ENCODE measurements around the gene XKRX. TPM values are rescaled to one million over a fixed set of nuclear protein-coding genes. Genes with fewer than 3 reads are reported as not detected.

XKRX gene
- total RNA-seq, 1 donor from 2014 or later: not detected

GRCh38 chrX:100926453-100926852 lies 2.3 kb downstream of the XKRX start:
- H3K27me3 ChIP-seq (ENCODE audit: low read depth): no peaks in the 10 kb centered on the region
- H3K4me3 ChIP-seq: no peak overlapping the region
- no peak for TF ChIP-seq CTCF (IDR thresholded peaks at IDR 0.05; ENCODE audit: borderline replicate concordance)
- intact Hi-C loops (cut with micrococcal nuclease): no loop called here
- no peak overlapping the region for H3K27ac ChIP-seq (replicated peaks)
- H3K36me3 ChIP-seq: no peaks in the 10 kb centered on the region
- H3K4me1 ChIP-seq: no peaks in the 10 kb centered on the region
- DNase-seq: no peak
- no peaks in the 10 kb centered on the region for H3K9me3 ChIP-seq (replicated peaks)

- no peaks in the 10 kb centered on the region for H3K4me1 ChIP-seq
- DNase-seq: no peak
- no peaks in the 10 kb centered on the region for H3K36me3 ChIP-seq
- H3K27me3 ChIP-seq (ENCODE audit: low read depth): no peaks in the 10 kb centered on the region
- intact Hi-C loops (cut with micrococcal nuclease): no loop called here
- H3K4me3 ChIP-seq: no peak overlapping the region
- H3K9me3 ChIP-seq (replicated peaks): no peaks in the 10 kb centered on the region
- H3K27ac ChIP-seq (replicated peaks): no peak overlapping the region
- no peak for TF ChIP-seq CTCF (IDR thresholded peaks at IDR 0.05; ENCODE audit: borderline replicate concordance)
Measured at GRCh38 chrX:100924375-100924774, 4.3 kb downstream of the XKRX start.

DNA sequence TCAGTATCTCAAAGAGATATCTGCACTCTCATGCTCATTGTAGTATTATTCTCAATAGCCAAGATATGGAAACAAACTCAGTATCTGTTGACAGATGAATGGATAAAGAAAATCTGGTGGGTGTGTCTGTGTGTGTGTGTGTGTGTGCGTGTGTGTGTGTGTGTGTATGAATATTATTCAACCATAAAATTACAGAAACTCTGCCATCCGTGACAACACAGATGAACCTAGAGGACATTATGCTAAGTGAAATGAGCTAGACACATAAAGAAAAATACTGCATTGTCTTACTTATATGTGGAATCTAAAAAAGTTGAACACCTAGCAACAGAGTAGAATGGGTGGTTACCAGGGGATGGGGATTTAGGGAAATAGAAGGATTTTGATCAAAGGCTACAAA lies 13.2 kb downstream of the XKRX start:
- no peak for TF ChIP-seq CTCF (IDR thresholded peaks at IDR 0.05; ENCODE audit: borderline replicate concordance)
- H3K36me3 ChIP-seq: no peaks in the 10 kb centered on the region
- intact Hi-C loops (cut with micrococcal nuclease): no loop called here
- H3K27me3 ChIP-seq (ENCODE audit: low read depth): no peaks in the 10 kb centered on the region
- no peak overlapping the region for H3K27ac ChIP-seq (replicated peaks)
- DNase-seq: no peak
- H3K9me3 ChIP-seq (replicated peaks): no peaks in the 10 kb centered on the region
- H3K4me3 ChIP-seq: no peak overlapping the region
- H3K4me1 ChIP-seq: no peaks in the 10 kb centered on the region

DNA sequence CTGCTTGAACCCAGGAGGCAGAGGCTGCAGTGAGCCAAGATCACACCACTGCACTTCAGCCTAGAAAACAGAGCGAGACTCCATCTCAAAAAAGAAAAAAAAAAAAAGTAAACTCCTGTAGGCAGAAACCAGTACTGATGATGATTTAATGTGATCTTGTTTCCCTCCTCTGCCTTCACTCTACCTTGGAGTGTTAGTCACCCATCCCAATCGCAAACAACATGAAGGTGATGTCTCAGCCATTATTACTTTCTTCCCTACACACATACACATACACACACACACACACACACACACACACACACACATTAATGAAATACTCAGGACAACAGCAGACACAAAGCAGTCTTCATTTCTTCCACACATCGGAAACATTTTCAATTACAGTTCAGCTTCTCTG lies 15.6 kb downstream of the XKRX start:
- Histone ChIP-seq H3K27me3 (ENCODE audit: low read depth) (no peaks in the 10 kb centered on the region), H3K27ac (replicated peaks) (no peak overlapping the region), H3K4me1 (no peaks in the 10 kb centered on the region), H3K9me3 (replicated peaks) (no peaks in the 10 kb centered on the region), H3K36me3 (no peaks in the 10 kb centered on the region), H3K4me3 (no peak overlapping the region)
- intact Hi-C loops (cut with micrococcal nuclease): no loop called here
- no peak for DNase-seq
- no peak for TF ChIP-seq CTCF (IDR thresholded peaks at IDR 0.05; ENCODE audit: borderline replicate concordance)

- no peak for DNase-seq
- intact Hi-C loops (cut with micrococcal nuclease): no loop called here
- H3K27me3 ChIP-seq (ENCODE audit: low read depth): no peaks in the 10 kb centered on the region
- no peaks in the 10 kb centered on the region for H3K9me3 ChIP-seq (replicated peaks)
- no peaks in the 10 kb centered on the region for H3K36me3 ChIP-seq
- H3K4me3 ChIP-seq: no peak overlapping the region
- no peak overlapping the region for H3K27ac ChIP-seq (replicated peaks)
- H3K4me1 ChIP-seq: no peaks in the 10 kb centered on the region
- no peak for TF ChIP-seq CTCF (IDR thresholded peaks at IDR 0.05; ENCODE audit: borderline replicate concordance)
Measured at GRCh38 chrX:100911731-100912130, 17.0 kb downstream of the XKRX start.

DNA sequence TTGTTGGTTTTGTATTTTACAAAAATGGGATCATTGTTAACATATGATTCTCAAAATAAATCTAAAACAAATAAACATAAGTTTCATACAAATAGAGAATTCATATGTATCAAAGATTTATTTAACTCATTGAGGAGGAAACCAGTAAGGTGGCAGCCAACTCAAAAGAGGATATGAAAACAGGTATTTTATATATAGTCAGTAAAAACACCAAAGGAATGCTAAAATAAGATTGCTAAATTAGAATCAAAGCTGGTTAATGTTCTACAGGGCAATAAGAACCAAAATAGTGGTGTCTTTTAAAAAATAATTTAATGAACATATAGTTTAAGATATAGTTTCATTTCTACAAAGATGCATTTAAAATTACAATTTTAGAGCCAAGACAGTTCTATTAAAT lies 23.1 kb downstream of the XKRX start:
- DNase-seq: no peak
- Histone ChIP-seq H3K36me3 (no peaks in the 10 kb centered on the region), H3K4me3 (no peak overlapping the region), H3K27me3 (ENCODE audit: low read depth) (no peaks in the 10 kb centered on the region), H3K27ac (replicated peaks) (no peak overlapping the region), H3K9me3 (replicated peaks) (peaks cover 5% of the 10 kb centered on the region), H3K4me1 (no peaks in the 10 kb centered on the region)
- TF ChIP-seq CTCF (IDR thresholded peaks at IDR 0.05; ENCODE audit: borderline replicate concordance): no peak
- intact Hi-C loops (cut with micrococcal nuclease): no loop called here
